Suppressor macrophage (primary cell): ENCODE results near the gene BAZ2B.
"Not testable (repeated sequence)": the region's sequence is repeated elsewhere in the genome, so short reads cannot be mapped to it uniquely, and the experiment has no call there.

Experiments used
- DNase-seq, 4 experiments: peaks; one replicate each; pipeline ENCODE4 v3.0.0-alpha.2; 2020 to 2022
- total RNA-seq, 17 experiments: gene quantifications; one replicate each; lab custom pipeline; 2026; ENCODE audit warnings: mixed read lengths in 6 of 17, inconsistent platforms in 3 of 17; lab: John Stamatoyannopoulos, UW

The BAZ2B gene
- 23.1 to 105 (median 86.2) reads per million in 17 experiments for total RNA-seq

GRCh38 chr2:159616286-159616701, at the start of gene BAZ2B:
Gene BAZ2B (minus strand): TSS chr2:159616548. CDS start chr2:159478719, 137,829 bp downstream.
- peak; percentile 59 to 74 (median 68) for DNase-seq

DNA sequence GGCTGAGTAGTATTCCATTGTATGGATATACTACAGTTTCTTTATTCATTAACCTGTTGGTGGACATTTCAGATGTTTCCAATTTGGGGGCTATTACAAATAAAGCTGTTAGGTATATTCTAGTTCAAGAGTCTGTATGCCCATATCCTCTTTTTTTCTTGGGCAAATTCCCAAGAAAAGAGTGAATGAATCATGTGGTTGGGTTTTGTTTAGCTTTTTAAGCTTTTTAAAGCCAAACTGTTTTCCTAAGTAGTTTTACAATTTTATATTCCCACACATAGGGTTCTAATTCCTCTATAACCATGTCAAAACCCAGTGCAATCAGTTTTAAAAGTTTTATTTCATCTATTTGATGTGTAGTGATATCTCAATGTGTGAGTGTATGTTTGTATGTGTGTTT, 44.9 kb upstream of the BAZ2B start:
- DNase-seq, result peak in 1 of 4 experiments; percentile 9

DNA sequence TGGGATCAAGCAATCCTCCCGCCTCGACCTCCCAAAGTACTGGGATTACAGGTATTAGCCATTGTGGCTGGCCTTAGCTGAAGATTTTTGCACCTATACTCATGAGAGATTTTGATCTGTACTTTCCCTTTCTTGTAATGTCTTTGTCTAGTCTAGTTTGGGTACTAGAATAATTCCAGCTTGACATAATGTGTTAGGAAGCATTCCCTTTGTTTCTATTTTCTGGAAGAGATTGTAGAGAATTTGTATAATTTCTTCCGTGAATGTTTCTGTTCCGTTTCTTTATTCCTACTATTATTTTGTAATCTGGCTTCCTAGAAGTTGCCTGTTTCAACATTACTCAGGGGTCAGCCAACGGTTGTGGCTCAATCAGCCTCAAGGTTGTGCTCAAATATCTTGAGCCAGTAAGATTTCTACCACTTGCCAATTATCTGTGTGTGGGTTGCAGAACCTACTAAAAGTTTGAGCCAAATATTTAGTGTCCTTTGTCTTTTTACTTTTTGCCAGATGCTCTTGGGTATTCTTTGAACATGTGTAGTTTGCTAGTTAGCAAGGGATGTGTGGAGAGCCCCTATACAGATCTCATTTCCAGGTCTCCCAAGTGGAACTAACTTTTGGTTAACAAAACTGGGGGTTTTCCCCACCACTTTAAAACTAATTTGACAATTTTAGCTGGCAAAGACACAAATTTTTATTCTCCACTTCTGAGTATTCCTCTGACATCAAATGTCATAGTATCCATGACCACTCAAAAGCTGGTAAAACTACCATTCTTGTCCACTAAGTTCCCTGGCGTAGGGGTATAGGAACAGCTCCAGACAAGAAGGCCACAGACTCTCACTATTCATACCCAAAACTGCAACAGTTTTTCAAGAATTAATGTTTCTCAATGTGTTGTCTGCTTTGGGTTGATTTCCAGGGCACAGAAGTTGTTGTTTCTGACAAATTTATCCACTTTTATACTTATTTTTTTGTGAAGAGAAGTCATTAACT, 42.8 kb upstream of the BAZ2B start:
- peak; percentile 6 to 43 (median 32) for DNase-seq

- no peak for DNase-seq
Measured at GRCh38 chr2:159653962-159654361, 37.6 kb upstream of the BAZ2B start.

- no peak for DNase-seq
Measured at GRCh38 chr2:159651884-159652283, 35.5 kb upstream of the BAZ2B start.

DNA sequence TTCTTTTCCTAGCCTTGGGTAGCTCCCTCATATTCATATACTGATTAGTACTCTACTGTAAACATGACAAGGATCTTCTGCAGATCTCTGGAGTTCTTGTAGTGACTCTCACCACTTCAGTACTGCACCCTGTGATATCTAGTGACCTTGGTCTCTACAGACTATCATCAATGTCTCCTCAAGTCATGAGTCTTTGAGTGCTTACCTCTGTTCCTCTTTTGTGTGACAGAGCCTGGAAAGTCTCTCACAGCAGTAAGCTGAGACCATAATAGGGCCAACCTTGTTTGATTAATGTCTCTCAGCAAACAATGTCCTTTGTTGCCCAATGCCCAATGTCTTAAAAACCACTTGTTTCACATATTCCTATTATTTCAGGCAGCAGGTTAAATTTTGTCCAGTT, 34.2 kb upstream of the BAZ2B start:
- DNase-seq, result peak in 1 of 4 experiments; percentile 13

DNA sequence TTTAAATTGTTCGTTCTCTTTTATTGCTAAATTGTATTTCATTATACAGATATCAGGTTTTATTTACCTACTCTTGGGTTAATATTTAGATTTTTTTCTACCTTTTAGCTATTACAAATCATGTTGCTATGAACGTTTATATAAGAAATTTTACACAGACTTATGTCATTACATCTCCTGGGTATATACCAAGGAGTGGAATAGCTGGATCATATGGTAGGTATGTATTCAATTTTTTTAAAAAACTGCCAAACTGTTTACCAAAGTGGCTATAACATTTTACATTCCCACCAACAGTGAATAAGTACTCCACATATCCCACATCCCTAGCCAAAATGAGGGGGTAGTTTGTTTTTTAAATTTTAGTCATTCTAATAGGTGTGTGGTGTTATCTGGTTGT, 32.3 kb upstream of the BAZ2B start:
- DNase-seq, result no peak

GRCh38 chr2:159647667-159648066, 31.3 kb upstream of the BAZ2B start:
- DNase-seq, result no peak

DNA sequence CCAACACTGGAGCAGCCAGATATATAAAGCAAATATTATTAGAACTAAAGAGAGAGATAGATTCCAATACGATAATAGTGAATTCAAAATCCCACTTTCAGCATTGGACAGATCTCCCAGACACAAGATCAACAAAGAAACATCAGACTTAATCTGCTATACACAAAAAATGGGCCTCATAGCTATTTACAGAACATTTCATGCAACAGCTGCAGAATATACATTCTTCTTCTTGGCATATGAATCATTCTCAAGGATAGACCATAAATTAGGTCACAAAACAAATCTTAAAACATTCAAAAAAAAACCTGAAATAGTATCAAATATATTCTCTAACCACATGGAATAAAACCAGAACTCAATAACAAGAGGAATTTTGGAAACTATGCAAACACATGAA, 23.8 kb upstream of the BAZ2B start:
- DNase-seq, result no peak

DNA sequence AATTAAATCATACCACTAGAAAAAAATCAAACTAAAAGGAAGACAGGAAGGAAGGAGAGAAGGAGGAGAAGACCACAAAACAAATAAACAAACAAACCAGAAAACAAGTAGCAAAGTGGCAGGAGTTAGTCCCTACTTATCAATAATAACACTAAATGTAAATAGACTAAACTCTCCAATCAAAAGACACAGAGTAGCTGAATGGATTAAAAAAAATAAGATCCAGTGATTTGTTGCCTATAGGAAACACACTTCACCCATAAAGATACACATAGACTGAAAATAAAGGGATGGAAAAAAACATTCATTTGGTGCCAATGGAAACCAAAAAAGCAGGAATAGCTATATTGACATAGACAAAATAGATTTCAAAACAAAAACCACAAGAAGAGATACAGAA, 23.4 kb upstream of the BAZ2B start:
- no peak for DNase-seq

GRCh38 chr2:159639071-159639470, 22.7 kb upstream of the BAZ2B start:
- DNase-seq, result no peak

DNA sequence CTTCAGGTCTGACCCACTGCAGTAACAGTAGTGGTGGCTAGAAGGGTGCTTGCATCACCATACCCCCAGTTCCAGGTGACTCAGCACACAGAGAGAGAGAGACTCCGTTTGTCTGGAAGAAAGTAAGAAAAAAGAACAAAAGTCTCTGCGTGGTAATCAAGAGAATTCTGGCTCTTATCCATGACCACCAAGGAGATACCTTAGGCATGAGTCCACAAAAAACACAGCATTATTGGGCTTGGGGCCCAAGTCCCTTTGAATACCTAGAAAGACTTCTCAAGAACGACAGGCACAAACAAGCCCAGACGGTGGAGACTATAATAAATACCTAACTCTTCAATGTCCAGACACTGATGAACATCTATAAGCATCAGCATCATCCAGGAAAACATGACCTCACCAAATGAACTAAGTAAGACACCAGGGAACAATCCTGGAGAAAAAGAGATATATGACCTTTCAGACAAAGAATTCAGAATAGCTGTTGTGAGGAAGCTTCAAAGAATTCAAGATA, 21.7 kb upstream of the BAZ2B start:
- no peak for DNase-seq

DNA sequence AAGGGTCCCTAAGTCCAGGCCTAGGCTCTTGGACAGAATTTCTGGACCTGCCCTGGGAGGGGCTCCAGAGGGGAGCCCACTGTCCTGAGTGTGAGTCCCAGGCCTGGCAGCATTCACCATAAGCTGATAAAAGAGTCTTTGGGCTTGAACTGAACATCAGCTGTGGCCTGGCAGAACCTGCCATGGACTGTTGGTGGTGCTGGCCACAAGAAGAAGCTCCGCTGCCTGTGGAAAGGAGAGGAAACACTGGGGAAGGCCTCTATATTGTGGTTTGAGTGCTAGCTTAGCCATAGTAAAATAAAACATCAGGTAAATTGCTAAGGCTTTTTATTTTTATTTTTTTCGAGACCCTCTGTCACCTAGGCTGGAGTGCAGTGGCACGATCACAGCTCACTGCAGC, 20.9 kb upstream of the BAZ2B start:
- DNase-seq, result peak in 1 of 4 experiments; percentile 15

DNA sequence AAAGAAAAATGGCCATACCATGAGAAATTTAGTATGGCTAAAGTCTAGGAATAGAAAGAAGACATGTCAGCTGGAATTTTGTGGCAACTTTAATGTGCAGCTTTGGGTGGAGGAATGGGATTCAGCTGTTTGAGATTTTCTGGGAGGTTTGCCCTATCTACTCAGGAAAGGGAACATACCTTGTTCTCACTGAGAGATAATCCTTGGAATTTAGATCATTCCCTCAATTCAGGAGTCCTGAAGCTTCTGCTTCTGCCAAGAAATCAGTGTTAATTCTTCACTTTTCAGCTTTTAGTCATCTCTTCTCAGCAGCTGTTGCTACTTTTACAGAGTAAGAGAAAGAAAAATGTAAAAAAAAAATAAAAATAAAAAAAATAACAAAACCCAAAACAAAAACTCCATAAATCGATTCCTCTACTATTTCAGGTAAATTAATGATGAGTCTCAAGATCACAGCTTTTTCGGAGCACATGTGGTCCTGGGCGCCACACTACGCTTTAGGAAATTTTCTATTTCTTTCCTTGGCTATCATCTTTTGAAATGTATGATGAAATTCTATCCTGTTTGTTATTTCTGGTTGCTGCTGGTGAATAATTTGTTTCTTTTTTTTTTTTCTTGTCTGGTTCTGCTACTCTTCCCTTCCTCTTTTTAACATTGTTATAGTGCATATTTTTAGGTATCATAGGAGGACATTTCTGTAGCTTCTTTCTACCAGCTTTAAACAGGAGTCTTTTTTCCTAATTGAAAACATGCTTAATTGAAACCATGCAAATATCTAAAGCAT, 18.9 kb upstream of the BAZ2B start:
- peak in 3 of 4 experiments; percentile 12 to 62 (median 60) for DNase-seq

DNA sequence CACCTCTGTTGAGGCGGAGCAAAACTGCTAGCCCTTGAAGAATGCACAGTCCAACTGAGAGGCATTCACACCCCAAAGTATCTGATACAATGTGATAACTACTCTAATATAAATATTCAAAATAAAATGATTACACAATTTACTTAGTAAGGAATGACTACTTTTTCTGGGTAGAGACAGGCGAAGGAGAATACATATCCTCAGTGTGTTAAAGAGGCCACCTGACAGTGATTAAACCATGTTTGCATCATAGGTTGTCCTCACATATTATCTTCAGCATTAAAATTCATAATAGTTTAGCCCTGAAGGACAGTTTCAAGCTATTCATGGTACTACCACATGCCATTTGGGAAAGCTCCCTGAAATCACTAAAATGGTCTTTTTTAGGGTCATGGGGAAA, 16.9 kb upstream of the BAZ2B start:
- no peak for DNase-seq

GRCh38 chr2:159625628-159626027, 9.3 kb upstream of the BAZ2B start:
- DNase-seq, result not testable (repeated sequence)

- no peak for DNase-seq
Measured at GRCh38 chr2:159623436-159623835, 7.1 kb upstream of the BAZ2B start.

GRCh38 chr2:159622966-159623365, 6.6 kb upstream of the BAZ2B start:
- DNase-seq, result no peak

DNA sequence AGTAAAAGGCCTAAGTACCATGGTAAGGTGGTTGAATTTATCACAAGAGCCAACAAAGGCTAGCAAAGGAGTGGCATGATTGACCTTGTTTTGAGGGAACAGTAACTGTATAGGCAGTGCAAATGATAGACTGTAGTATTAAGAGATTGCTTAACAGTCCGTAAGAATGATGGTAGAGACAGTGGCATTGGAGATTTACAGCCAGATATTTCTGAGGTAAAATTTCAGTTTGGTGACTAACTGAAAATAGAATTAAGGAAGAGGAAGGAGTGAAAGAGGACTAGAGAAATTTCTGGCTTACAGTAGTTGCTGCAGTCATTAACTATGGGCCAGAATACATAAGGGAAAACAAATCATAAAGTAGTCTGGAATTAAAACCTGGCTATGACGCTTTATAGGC, 4.4 kb upstream of the BAZ2B start:
- peak in 2 of 4 experiments; percentile 25 to 27 for DNase-seq

GRCh38 chr2:159617646-159618045, 1.3 kb upstream of the BAZ2B start:
- peak in 1 of 4 experiments; percentile 9 for DNase-seq

- DNase-seq, result no peak
Measured at GRCh38 chr2:159617100-159617499, 752 bp upstream of the BAZ2B start.

- DNase-seq, result peak; percentile 82 to 95 (median 92)
Measured at GRCh38 chr2:159615367-159616285, 722 bp downstream of the BAZ2B start.
